CD4-positive, alpha-beta T cell treated with Interleukin-12 subunit alpha and Interleukin-12 subunit beta, for 1 hour (primary cell): ENCODE results near the gene TIMM22.

Experiments used
- DNase-seq: peaks from one replicate; pipeline ENCODE4 v3.0.0-alpha.2; 2020

Gene TIMM22

GRCh38 chr17:1025733-1026598, 29.0 kb downstream of the TIMM22 start:
- DNase-seq: no peak

GRCh38 chr17:1026599-1026975, 29.7 kb downstream of the TIMM22 start:
- DNase-seq: no peak

- DNase-seq: no peak
Measured at GRCh38 chr17:1027044-1027443, 30.1 kb downstream of the TIMM22 start.

GRCh38 chr17:1029196-1029921, 32.4 kb downstream of the TIMM22 start:
- DNase-seq: no peak

- no peak for DNase-seq
Measured at GRCh38 chr17:1029922-1030644, 33.2 kb downstream of the TIMM22 start.

GRCh38 chr17:1030684-1031532, 34.0 kb downstream of the TIMM22 start:
- DNase-seq: no peak

- DNase-seq: no peak
Measured at GRCh38 chr17:1031711-1032110, 34.8 kb downstream of the TIMM22 start.

GRCh38 chr17:1032391-1032790, 35.5 kb downstream of the TIMM22 start:
- no peak for DNase-seq

GRCh38 chr17:1033503-1033902, 36.6 kb downstream of the TIMM22 start:
- no peak for DNase-seq

- DNase-seq: no peak
Measured at GRCh38 chr17:1034652-1035210, 37.8 kb downstream of the TIMM22 start.

GRCh38 chr17:1035546-1036170, 38.7 kb downstream of the TIMM22 start:
- no peak for DNase-seq

GRCh38 chr17:1036171-1036844, 39.4 kb downstream of the TIMM22 start:
- no peak for DNase-seq

GRCh38 chr17:1036845-1037237, 39.9 kb downstream of the TIMM22 start:
- no peak for DNase-seq

GRCh38 chr17:1037238-1037879, 40.4 kb downstream of the TIMM22 start:
- no peak for DNase-seq

GRCh38 chr17:1038459-1039122, 41.7 kb downstream of the TIMM22 start:
- no peak for DNase-seq

- no peak for DNase-seq
Measured at GRCh38 chr17:1039123-1039507, 42.2 kb downstream of the TIMM22 start.

GRCh38 chr17:1039511-1040215, 42.7 kb downstream of the TIMM22 start:
- peak; percentile 10 for DNase-seq

- DNase-seq: no peak
Measured at GRCh38 chr17:1040216-1040600, 43.3 kb downstream of the TIMM22 start.

- no peak for DNase-seq
Measured at GRCh38 chr17:1041746-1042145, 44.8 kb downstream of the TIMM22 start.

GRCh38 chr17:1042486-1042885, 45.6 kb downstream of the TIMM22 start:
- no peak for DNase-seq
